Suprapubic skin (tissue), 3 donors: ENCODE data around the gene PRCC.

Source experiments
- EP300 ChIP-seq: sonication (generic); formaldehyde crosslinking; IDR thresholded peaks from one replicate; pipeline ENCODE4 v1.6.1; 2017; ENCODE audit warnings: antibody characterized with exemption
- POLR2A ChIP-seq, 2 donors: fragments of 450-650 bp; IDR thresholded peaks; one replicate each; pipeline ENCODE4 v1.6.1; 2017; ENCODE audit warnings: antibody characterized with exemption in 2 of 2, mild to moderate bottlenecking in 2 of 2, moderate library complexity in 2 of 2
- TF ChIP-seq, protein P1 (sequence below), 2 donors: fragments of 200-600 bp in 1 of 2; fragments of 450-650 bp in 1 of 2; sonication (generic) in 1 of 2; IDR thresholded peaks; one replicate each; pipeline ENCODE4 v1.5.1; 2016 to 2019; ENCODE audit warnings: antibody characterized with exemption in 2 of 2, mild to moderate bottlenecking in 1 of 2, moderate library complexity in 1 of 2

DNA sequence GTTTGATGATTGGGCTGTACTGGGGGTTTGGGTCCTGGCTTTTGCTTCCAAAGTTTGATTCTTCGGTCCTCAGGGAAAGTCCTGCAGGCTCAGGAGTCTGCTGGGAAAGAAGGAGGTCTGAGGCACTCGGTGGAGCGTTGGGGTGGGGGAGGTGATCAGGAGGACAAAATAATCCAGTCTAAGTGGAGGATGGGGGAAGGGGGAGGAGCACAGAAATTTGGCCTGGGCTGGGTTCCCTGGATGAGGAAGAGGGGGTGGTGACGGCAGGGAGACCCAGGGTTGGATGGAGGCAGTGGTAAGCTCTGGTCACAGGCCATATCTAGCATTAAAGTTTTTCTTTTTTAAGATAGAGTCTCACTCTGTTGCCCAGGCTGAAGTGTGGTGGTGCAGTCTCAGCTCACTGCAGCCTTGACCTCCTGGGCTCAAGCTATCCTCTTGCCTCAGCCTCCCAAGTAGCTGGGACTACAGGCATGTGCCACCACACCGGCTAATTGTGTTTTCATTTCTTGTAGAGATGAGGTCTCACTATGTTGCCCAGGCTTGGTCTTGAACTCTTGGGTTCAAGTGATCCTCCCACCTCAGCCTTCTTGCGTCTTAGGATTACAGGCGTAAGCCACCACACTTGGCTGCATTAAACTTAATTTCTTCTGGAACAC, 42.5 kb downstream of the PRCC start:
- TF ChIP-seq, protein P1, sequence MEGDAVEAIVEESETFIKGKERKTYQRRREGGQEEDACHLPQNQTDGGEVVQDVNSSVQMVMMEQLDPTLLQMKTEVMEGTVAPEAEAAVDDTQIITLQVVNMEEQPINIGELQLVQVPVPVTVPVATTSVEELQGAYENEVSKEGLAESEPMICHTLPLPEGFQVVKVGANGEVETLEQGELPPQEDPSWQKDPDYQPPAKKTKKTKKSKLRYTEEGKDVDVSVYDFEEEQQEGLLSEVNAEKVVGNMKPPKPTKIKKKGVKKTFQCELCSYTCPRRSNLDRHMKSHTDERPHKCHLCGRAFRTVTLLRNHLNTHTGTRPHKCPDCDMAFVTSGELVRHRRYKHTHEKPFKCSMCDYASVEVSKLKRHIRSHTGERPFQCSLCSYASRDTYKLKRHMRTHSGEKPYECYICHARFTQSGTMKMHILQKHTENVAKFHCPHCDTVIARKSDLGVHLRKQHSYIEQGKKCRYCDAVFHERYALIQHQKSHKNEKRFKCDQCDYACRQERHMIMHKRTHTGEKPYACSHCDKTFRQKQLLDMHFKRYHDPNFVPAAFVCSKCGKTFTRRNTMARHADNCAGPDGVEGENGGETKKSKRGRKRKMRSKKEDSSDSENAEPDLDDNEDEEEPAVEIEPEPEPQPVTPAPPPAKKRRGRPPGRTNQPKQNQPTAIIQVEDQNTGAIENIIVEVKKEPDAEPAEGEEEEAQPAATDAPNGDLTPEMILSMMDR (IDR thresholded peaks at IDR 0.05) = no peak
- TF ChIP-seq POLR2A (IDR thresholded peaks at IDR 0.05) = no peak
- no peak for TF ChIP-seq EP300
